Smooth muscle cell (in vitro differentiated cells): Measurements from ENCODE around the gene ANHX. TPM values are rescaled to one million over a fixed set of nuclear protein-coding genes. Genes with fewer than 3 reads are reported as not detected.
A peak's percentile ranks its signal among the peaks of the same experiment; 100 is the strongest.

Experiments
- DNase-seq: peaks from one replicate; lab custom pipeline; 2025; ENCODE audit not compliant: unreplicated experiment; lab: John Stamatoyannopoulos, UW
- H2AFZ ChIP-seq: fragments of 200-600 bp; sonication (generic); 2 replicates; pipeline ENCODE4 v1.6.0; 2016; ENCODE audit warnings: antibody characterized with exemption, low read depth, mild to moderate bottlenecking
- H3F3A ChIP-seq: fragments of 200-600 bp; sonication (generic); 2 replicates; pipeline ENCODE4 v1.6.0; 2017; ENCODE audit warnings: antibody characterized with exemption, low read depth
- H3K27ac ChIP-seq: fragments of 200-600 bp; sonication (generic); 2 replicates; pipeline ENCODE4 v1.5.1; 2016; ENCODE audit warnings: low read depth, mild to moderate bottlenecking
- H3K27me3 ChIP-seq: fragments of 200-600 bp; sonication (generic); 2 replicates; pipeline ENCODE4 v1.6.1; 2016; ENCODE audit warnings: low read depth, mild to moderate bottlenecking
- H3K36me3 ChIP-seq: fragments of 200-600 bp; sonication (generic); 2 replicates; pipeline ENCODE4 v1.5.1; 2016; ENCODE audit warnings: low read depth
- H3K4me1 ChIP-seq: fragments of 200-600 bp; sonication (generic); 2 replicates; pipeline ENCODE4 v1.5.1; 2016; ENCODE audit warnings: low read depth
- H3K4me2 ChIP-seq: fragments of 200-600 bp; sonication (generic); 2 replicates; pipeline ENCODE4 v1.6.0; 2016; ENCODE audit warnings: mild to moderate bottlenecking
- H3K4me3 ChIP-seq: fragments of 200-600 bp; sonication (generic); 2 replicates; pipeline ENCODE4 v1.5.1; 2016; ENCODE audit warnings: mild to moderate bottlenecking
- H3K79me2 ChIP-seq: fragments of 200-600 bp; sonication (generic); 2 replicates; pipeline ENCODE4 v1.6.0; 2016; ENCODE audit warnings: low read depth, mild to moderate bottlenecking
- H3K9ac ChIP-seq: fragments of 200-600 bp; sonication (generic); 2 replicates; pipeline ENCODE4 v1.6.0; 2016; ENCODE audit warnings: low read depth
- H3K9me3 ChIP-seq: fragments of 200-600 bp; sonication (generic); replicated peaks from 2 replicates; pipeline ENCODE4 v1.5.1; 2016; ENCODE audit warnings: low read depth
- H4K20me1 ChIP-seq: fragments of 200-600 bp; sonication (generic); 2 replicates; pipeline ENCODE4 v1.6.0; 2016; ENCODE audit warnings: low read depth
- WGBS: methylation state at CpG from one replicate; pipeline ENCODE4 v1.1.7; 2016; ENCODE audit warnings: low lambda C conversion rate; 5-methylcytosine and 5-hydroxymethylcytosine counted together
- polyA plus RNA-seq: library from polyadenylated mRNA; unstranded; fragments of >200 nt; fragmentation: Nextera tagmentation; extraction: Ambion mirVana; gene quantifications from 2 replicates; pipeline ENCODE4 v1.2.1, GENCODE V29; 2016
- total RNA-seq: library from RNA; depleted of rRNA; stranded (reverse); fragments of >200 nt; gene quantifications from 2 replicates; pipeline ENCODE4 v1.2.3, GENCODE V29; 2014
- TF ChIP-seq, protein P1 (sequence below): fragments of 200-600 bp; sonication (generic); IDR thresholded peaks from 2 replicates; pipeline ENCODE4 v1.5.1; 2017; ENCODE audit warnings: borderline replicate concordance, mild to moderate bottlenecking, antibody characterized with exemption; ENCODE audit not compliant: insufficient read depth, poor library complexity, severe bottlenecking

ANHX gene
- total and polyA plus RNA-seq, 2 experiments from 2014 or later = not detected

DNA sequence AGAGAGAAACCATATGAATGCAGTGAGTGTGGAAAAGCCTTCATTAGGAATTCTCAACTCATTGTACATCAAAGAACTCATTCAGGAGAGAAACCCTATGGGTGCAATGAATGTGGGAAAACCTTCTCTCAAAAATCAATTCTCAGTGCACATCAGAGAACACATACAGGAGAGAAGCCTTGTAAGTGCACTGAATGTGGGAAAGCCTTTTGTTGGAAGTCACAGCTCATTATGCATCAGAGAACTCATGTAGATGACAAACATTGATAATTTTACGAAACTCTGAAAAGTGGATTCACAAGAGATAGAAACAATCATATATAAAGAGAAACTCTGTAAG is 31.4 kb downstream of the ANHX start:
- Histone ChIP-seq H3K27ac (no peak overlapping the region), H3F3A (peaks cover 22% of the 10 kb centered on the region), H4K20me1 (no peaks in the 10 kb centered on the region), H3K9me3 (peaks cover 89% of the 10 kb centered on the region), H3K27me3 (no peaks in the 10 kb centered on the region), H3K4me2 (no peak overlapping the region), H3K9ac (no peak overlapping the region), H2AFZ (no peak overlapping the region), H3K79me2 (no peaks in the 10 kb centered on the region), H3K4me1 (no peaks in the 10 kb centered on the region), H3K4me3 (peak overlapping the region; percentile 0), H3K36me3 (peaks cover 50% of the 10 kb centered on the region)
- 100% methylated on average over 1 of the region's 1 CpG for WGBS
- no peak for DNase-seq
- TF ChIP-seq, protein P1, sequence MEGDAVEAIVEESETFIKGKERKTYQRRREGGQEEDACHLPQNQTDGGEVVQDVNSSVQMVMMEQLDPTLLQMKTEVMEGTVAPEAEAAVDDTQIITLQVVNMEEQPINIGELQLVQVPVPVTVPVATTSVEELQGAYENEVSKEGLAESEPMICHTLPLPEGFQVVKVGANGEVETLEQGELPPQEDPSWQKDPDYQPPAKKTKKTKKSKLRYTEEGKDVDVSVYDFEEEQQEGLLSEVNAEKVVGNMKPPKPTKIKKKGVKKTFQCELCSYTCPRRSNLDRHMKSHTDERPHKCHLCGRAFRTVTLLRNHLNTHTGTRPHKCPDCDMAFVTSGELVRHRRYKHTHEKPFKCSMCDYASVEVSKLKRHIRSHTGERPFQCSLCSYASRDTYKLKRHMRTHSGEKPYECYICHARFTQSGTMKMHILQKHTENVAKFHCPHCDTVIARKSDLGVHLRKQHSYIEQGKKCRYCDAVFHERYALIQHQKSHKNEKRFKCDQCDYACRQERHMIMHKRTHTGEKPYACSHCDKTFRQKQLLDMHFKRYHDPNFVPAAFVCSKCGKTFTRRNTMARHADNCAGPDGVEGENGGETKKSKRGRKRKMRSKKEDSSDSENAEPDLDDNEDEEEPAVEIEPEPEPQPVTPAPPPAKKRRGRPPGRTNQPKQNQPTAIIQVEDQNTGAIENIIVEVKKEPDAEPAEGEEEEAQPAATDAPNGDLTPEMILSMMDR = no peak

DNA sequence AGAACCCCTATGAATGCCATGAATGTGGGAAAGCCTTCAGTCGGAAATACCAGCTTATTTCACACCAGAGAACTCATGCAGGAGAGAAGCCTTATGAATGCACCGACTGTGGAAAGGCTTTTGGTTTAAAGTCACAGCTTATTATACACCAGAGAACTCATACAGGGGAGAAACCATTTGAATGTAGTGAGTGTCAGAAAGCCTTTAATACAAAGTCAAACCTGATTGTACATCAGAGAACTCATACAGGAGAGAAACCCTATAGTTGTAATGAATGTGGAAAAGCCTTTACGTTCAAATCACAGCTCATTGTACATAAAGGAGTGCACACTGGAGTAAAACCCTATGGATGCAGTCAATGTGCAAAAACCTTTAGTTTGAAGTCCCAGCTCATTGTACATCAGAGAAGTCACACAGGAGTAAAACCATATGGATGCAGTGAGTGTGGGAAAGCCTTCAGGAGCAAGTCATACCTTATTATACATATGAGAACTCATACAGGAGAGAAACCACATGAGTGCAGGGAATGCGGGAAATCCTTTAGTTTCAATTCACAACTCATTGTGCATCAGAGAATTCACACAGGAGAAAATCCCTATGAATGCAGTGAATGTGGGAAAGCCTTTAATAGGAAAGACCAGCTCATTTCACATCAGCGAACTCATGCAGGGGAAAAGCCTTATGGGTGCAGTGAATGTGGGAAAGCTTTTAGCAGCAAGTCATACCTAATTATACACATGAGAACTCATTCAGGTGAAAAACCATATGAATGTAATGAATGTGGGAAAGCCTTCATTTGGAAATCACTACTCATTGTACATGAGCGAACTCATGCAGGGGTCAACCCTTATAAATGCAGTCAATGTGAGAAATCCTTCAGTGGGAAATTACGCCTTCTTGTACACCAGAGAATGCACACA is 32.1 kb downstream of the ANHX start:
- Histone ChIP-seq H3K9me3 (peaks cover 85% of the 10 kb centered on the region), H3K4me1 (no peaks in the 10 kb centered on the region), H3F3A (peaks cover 22% of the 10 kb centered on the region), H3K4me2 (no peak overlapping the region), H3K79me2 (no peaks in the 10 kb centered on the region), H3K4me3 (peak overlapping the region; percentile 1), H3K36me3 (peaks cover 50% of the 10 kb centered on the region), H3K27me3 (no peaks in the 10 kb centered on the region), H4K20me1 (no peaks in the 10 kb centered on the region), H2AFZ (no peak overlapping the region), H3K9ac (no peak overlapping the region), H3K27ac (no peak overlapping the region)
- no peak for DNase-seq
- WGBS = 97% methylated on average over 7 of the region's 7 CpGs
- TF ChIP-seq, protein P1 = no peak

DNA sequence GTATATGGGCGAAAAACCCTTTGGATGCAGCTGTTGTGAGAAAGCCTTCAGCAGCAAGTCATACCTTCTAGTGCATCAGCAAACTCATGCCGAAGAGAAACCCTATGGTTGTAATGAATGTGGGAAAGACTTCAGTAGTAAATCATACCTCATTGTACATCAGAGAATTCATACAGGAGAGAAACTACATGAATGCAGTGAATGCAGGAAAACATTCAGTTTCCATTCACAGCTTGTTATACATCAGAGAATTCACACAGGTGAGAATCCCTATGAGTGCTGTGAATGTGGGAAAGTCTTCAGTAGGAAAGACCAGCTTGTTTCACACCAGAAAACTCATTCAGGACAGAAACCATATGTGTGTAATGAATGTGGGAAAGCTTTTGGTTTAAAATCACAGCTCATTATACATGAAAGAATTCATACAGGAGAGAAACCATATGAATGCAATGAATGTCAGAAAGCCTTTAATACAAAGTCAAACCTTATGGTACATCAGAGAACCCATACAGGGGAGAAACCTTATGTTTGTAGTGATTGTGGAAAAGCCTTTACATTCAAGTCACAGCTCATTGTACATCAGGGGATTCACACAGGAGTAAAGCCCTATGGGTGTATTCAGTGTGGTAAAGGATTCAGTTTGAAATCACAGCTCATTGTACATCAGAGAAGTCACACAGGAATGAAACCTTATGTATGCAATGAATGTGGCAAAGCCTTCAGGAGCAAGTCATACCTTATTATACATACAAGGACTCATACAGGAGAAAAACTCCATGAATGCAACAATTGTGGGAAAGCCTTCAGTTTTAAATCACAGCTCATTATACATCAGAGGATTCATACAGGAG is 33.0 kb downstream of the ANHX start:
- TF ChIP-seq, protein P1 = no peak
- H3F3A ChIP-seq = peaks cover 22% of the 10 kb centered on the region
- no peak for DNase-seq
- H2AFZ ChIP-seq = no peak overlapping the region
- no peaks in the 10 kb centered on the region for H3K27me3 ChIP-seq
- no peak overlapping the region for H3K27ac ChIP-seq
- no peak overlapping the region for H3K4me2 ChIP-seq
- H3K79me2 ChIP-seq = no peaks in the 10 kb centered on the region
- H3K9ac ChIP-seq = no peak overlapping the region
- peaks cover 50% of the 10 kb centered on the region for H3K36me3 ChIP-seq
- 98% methylated on average over 2 of the region's 2 CpGs for WGBS
- peak overlapping the region; percentile 1 for H3K4me3 ChIP-seq
- H3K4me1 ChIP-seq = no peaks in the 10 kb centered on the region
- H3K9me3 ChIP-seq = peaks cover 76% of the 10 kb centered on the region
- H4K20me1 ChIP-seq = no peaks in the 10 kb centered on the region
